Measurements from ENCODE around the gene TMEM260. TPM values are rescaled to one million over a fixed set of nuclear protein-coding genes. Genes with fewer than 3 reads are reported as not detected.

Gene TMEM260
- total and polyA plus RNA-seq, 12 donors = 9.1 to 26.6 (median 18.2) TPM

- Histone ChIP-seq H3K4me3 (no peak overlapping the region), H3K4me1 (replicated peaks in 1 of 2) (no peaks in the 10 kb centered on the region), H3K9me3 (replicated peaks in 1 of 3) (no peaks in the 10 kb centered on the region), H3K27me3 (peaks cover 3% of the 10 kb centered on the region), H3K36me3 (replicated peaks in 1 of 2) (no peaks in the 10 kb centered on the region), H3K27ac (no peak overlapping the region)
- intact Hi-C loops (cut with DNase I) = no loop called here
- 91 to 93% (median 92%) methylated on average over 2 of the region's 2 CpGs for WGBS, 4 donors
- no peak for TF ChIP-seq POLR2A (IDR thresholded peaks at IDR 0.05)
- TF ChIP-seq CTCF (IDR thresholded peaks at IDR 0.05) = no peak
- DNase-seq = no peak
These were observed 39.7 kb upstream of the TMEM260 start for GRCh38 chr14:56539862-56540261.

GRCh38 chr14:56543436-56543835 lies 36.2 kb upstream of the TMEM260 start:
- no peak overlapping the region for H3K27ac ChIP-seq
- DNase-seq = no peak
- no peak overlapping the region for H3K4me3 ChIP-seq
- no peaks in the 10 kb centered on the region for H3K9me3 ChIP-seq (replicated peaks in 1 of 3)
- H3K36me3 ChIP-seq (replicated peaks in 1 of 2) = no peaks in the 10 kb centered on the region
- peaks cover 3% of the 10 kb centered on the region for H3K27me3 ChIP-seq
- TF ChIP-seq POLR2A (IDR thresholded peaks at IDR 0.05) (no peak), CTCF (IDR thresholded peaks at IDR 0.05) (no peak)
- intact Hi-C loops (cut with DNase I) = no loop called here
- H3K4me1 ChIP-seq (replicated peaks in 1 of 2) = no peaks in the 10 kb centered on the region

- Histone ChIP-seq H3K4me3 (no peak overlapping the region), H3K27ac (no peak overlapping the region), H3K36me3 (replicated peaks in 1 of 2) (no peaks in the 10 kb centered on the region), H3K4me1 (replicated peaks in 1 of 2) (no peaks in the 10 kb centered on the region), H3K9me3 (replicated peaks in 1 of 3) (no peaks in the 10 kb centered on the region), H3K27me3 (peaks cover 7% of the 10 kb centered on the region)
- intact Hi-C loops (cut with DNase I) = no loop called here
- TF ChIP-seq CTCF (IDR thresholded peaks at IDR 0.05) (no peak), POLR2A (IDR thresholded peaks at IDR 0.05) (no peak)
- 42 to 47% (median 46%) methylated on average over 2 of the region's 2 CpGs for WGBS, 4 donors
- no peak for DNase-seq
These were observed 29.9 kb upstream of the TMEM260 start for GRCh38 chr14:56549721-56550120.

GRCh38 chr14:56552615-56553014 lies 27.0 kb upstream of the TMEM260 start:
- H3K4me3 ChIP-seq = no peak overlapping the region

More at GRCh38 chr14:56552615-56553014, 27.0 kb upstream of the TMEM260 start:
- Histone ChIP-seq H3K9me3 (replicated peaks in 1 of 3) (no peaks in the 10 kb centered on the region), H3K27ac (no peak overlapping the region), H3K27me3 (peaks cover 10% of the 10 kb centered on the region), H3K4me1 (replicated peaks in 1 of 2) (no peaks in the 10 kb centered on the region), H3K36me3 (replicated peaks in 1 of 2) (no peaks in the 10 kb centered on the region)
- TF ChIP-seq CTCF (IDR thresholded peaks at IDR 0.05) = no peak
- no peak for TF ChIP-seq POLR2A (IDR thresholded peaks at IDR 0.05)
- no peak for DNase-seq
- intact Hi-C loops (cut with DNase I) = no loop called here
- 22 to 47% (median 39%) methylated on average over 4 of the region's 4 CpGs for WGBS, 4 donors
